Measurements from ENCODE around the gene SPTSSB. TPM values are rescaled to one million over a fixed set of nuclear protein-coding genes. Genes with fewer than 3 reads are reported as not detected.

The SPTSSB gene
- total RNA-seq, 1 donor from 2014 or later, result 0.50 TPM

DNA sequence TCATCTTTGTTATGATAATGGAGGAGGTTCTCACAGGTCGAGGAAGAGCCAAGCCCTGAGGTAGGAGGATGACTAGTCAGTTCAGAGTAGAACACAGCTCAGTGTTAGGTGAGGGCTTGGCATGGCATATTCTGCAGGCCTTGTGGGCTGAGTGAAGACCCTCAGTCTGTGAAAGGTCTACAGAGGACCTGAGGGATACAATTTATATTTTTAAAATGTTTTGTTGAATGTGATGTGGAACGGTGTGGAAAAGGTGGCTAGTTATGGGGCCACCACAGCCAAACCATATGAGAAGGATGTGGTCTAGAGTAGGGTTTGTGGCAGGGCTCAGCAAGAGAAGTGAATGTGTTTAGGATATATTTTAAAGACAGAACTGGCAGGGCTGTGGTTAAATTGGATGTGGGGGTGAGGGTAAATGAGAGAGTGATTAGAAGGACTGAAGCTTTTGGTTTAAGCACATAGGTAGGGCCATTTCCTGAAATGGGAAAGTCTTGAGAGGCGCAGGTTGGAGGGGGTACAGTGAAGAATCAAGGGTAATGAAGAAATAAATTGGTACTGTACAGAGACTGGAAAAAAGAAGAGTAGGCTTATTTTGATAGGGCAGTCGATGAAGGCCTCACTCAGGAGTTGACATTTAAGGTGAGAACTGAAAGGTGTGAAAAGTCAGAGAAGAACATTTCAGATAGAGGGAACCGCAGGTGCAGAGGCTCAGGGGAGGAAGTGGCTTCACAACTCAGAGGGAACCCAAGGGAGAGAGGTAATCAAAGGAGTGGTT, 60.5 kb downstream of the SPTSSB start:
- H4K20me1 ChIP-seq (ENCODE audit: insufficient read depth, low read length), result no peaks in the 10 kb centered on the region
- Mint-ChIP-seq H3K36me3 (ENCODE audit: low read depth, unreplicated experiment) (no peaks in the 10 kb centered on the region), H3K27ac (ENCODE audit: unreplicated experiment) (no peak overlapping the region), H3K4me1 (ENCODE audit: low read depth, unreplicated experiment) (peaks cover 6% of the 10 kb centered on the region), H3K9me3 (ENCODE audit: unreplicated experiment) (peaks cover 5% of the 10 kb centered on the region), H3K27me3 (ENCODE audit: low read depth, unreplicated experiment) (no peaks in the 10 kb centered on the region), H3K4me3 (ENCODE audit: unreplicated experiment) (no peak overlapping the region)
- H3K4me3 ChIP-seq (ENCODE audit: insufficient read depth, low read depth, low read length), result no peak overlapping the region
- H3K9ac ChIP-seq (ENCODE audit: low read length), result no peak overlapping the region
- FAIRE-seq (no peak), DNase-seq (ENCODE audit: low read depth) (no peak)
- no peaks in the 10 kb centered on the region for H3K4me1 ChIP-seq (ENCODE audit: insufficient read depth, low read length)
- H3K9me3 ChIP-seq (ENCODE audit: insufficient read depth, low read depth, low read length), result peaks cover 2% of the 10 kb centered on the region
- no peaks in the 10 kb centered on the region for H3K79me2 ChIP-seq (ENCODE audit: insufficient read depth, low read length)
- H3K36me3 ChIP-seq (ENCODE audit: insufficient read depth, low read length), result no peaks in the 10 kb centered on the region
- TF ChIP-seq, protein P1, sequence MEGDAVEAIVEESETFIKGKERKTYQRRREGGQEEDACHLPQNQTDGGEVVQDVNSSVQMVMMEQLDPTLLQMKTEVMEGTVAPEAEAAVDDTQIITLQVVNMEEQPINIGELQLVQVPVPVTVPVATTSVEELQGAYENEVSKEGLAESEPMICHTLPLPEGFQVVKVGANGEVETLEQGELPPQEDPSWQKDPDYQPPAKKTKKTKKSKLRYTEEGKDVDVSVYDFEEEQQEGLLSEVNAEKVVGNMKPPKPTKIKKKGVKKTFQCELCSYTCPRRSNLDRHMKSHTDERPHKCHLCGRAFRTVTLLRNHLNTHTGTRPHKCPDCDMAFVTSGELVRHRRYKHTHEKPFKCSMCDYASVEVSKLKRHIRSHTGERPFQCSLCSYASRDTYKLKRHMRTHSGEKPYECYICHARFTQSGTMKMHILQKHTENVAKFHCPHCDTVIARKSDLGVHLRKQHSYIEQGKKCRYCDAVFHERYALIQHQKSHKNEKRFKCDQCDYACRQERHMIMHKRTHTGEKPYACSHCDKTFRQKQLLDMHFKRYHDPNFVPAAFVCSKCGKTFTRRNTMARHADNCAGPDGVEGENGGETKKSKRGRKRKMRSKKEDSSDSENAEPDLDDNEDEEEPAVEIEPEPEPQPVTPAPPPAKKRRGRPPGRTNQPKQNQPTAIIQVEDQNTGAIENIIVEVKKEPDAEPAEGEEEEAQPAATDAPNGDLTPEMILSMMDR (IDR thresholded peaks at IDR 0.05; ENCODE audit: insufficient read depth, low read depth, low read length), result no peak
- no peak for TF ChIP-seq EZH2 (IDR thresholded peaks at IDR 0.05; ENCODE audit: insufficient read depth, low read length)
- no peak overlapping the region for H3K4me2 ChIP-seq (ENCODE audit: low read length)
- no peak overlapping the region for H3K27ac ChIP-seq (ENCODE audit: low read depth, low read length)
- no peak overlapping the region for H2AFZ ChIP-seq (ENCODE audit: low read depth, low read length)
- H3K27me3 ChIP-seq (ENCODE audit: insufficient read depth, low read length), result no peaks in the 10 kb centered on the region

DNA sequence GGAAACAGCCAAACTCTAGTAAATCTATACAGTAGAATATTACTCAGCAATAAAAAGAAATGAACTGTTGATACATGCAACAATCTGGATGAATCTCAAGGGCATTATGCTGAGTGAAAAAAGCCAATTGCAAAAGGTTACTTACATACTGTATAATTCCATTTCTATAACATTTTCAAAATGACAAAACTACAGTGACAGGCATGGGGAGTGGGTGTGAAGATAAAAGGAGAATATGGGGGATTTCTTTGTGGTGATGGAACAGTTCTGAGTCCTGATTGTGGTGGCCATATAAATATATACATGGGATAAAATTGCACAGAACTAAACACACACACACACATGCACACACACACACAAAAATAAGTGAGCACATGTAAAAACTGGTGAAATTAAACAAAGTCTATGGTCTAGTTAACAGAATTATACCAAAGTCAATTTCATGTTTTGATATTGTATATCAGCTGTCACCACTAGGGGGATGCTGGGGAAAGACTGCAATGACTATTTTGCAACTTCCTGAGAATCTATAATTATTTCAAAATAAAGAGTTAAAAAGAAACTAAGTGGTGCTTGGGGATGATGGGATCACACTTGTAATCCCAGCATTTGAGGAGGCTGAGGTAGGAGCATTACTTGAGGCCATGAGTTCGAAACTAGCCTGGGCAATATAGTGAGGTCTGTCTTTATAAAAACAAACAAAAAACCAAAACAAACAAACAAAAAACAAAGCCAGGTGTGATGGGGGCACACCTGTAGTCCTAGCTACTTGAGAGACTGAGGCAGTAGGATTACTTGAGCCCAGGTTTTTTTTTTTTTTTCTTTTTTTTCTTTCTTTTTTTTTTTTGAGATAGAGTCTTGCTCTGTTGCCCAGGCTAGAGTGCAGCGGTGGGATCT, 66.0 kb downstream of the SPTSSB start:
- Mint-ChIP-seq H3K9me3 (ENCODE audit: unreplicated experiment) (peaks cover 5% of the 10 kb centered on the region), H3K27me3 (ENCODE audit: low read depth, unreplicated experiment) (no peaks in the 10 kb centered on the region), H3K4me3 (ENCODE audit: unreplicated experiment) (no peak overlapping the region), H3K36me3 (ENCODE audit: low read depth, unreplicated experiment) (no peaks in the 10 kb centered on the region), H3K27ac (ENCODE audit: unreplicated experiment) (no peak overlapping the region), H3K4me1 (ENCODE audit: low read depth, unreplicated experiment) (no peaks in the 10 kb centered on the region)
- FAIRE-seq (no peak), DNase-seq (ENCODE audit: low read depth) (no peak)
- Histone ChIP-seq H3K4me2 (ENCODE audit: low read length) (no peak overlapping the region), H3K36me3 (ENCODE audit: insufficient read depth, low read length) (no peaks in the 10 kb centered on the region), H3K27me3 (ENCODE audit: insufficient read depth, low read length) (no peaks in the 10 kb centered on the region), H2AFZ (ENCODE audit: low read depth, low read length) (no peak overlapping the region), H3K27ac (ENCODE audit: low read depth, low read length) (no peak overlapping the region), H3K4me1 (ENCODE audit: insufficient read depth, low read length) (no peaks in the 10 kb centered on the region), H3K9me3 (ENCODE audit: insufficient read depth, low read depth, low read length) (peaks cover 2% of the 10 kb centered on the region), H3K4me3 (ENCODE audit: insufficient read depth, low read depth, low read length) (no peak overlapping the region), H4K20me1 (ENCODE audit: insufficient read depth, low read length) (no peaks in the 10 kb centered on the region), H3K79me2 (ENCODE audit: insufficient read depth, low read length) (no peaks in the 10 kb centered on the region), H3K9ac (ENCODE audit: low read length) (no peak overlapping the region)
- TF ChIP-seq EZH2 (IDR thresholded peaks at IDR 0.05; ENCODE audit: insufficient read depth, low read length), result no peak
- TF ChIP-seq, protein P1 (IDR thresholded peaks at IDR 0.05; ENCODE audit: insufficient read depth, low read depth, low read length), result peak; percentile 79
